B cell (primary cell): ENCODE results near the gene CEP55.

ENCODE experiments used
- CTCF ChIP-seq: fragments of 200-600 bp; IDR thresholded peaks from one replicate; pipeline ENCODE4 v1.8.0; 2022; ENCODE audit warnings: antibody characterized with exemption, mild to moderate bottlenecking
- EZH2 ChIP-seq: IDR thresholded peaks from 2 replicates; pipeline ENCODE4 v1.6.1; 2012; ENCODE audit warnings: borderline replicate concordance, low read depth, mild to moderate bottlenecking, moderate library complexity, low read length; ENCODE audit not compliant: insufficient read depth, poor library complexity, severe bottlenecking

GRCh38 chr10:93518531-93518930 is 22.1 kb downstream of the CEP55 start:
- TF ChIP-seq EZH2: no peak
- TF ChIP-seq CTCF: no peak
